Thoracic aorta (tissue), 2 donors: ENCODE results near the gene B3GALT2. TPM values are rescaled to one million over a fixed set of nuclear protein-coding genes. Genes with fewer than 3 reads are reported as not detected.
"Not testable (repeated sequence)": the region's sequence is repeated elsewhere in the genome, so short reads cannot be mapped to it uniquely, and the experiment has no call there.

ENCODE experiments used
- ATAC-seq: fragments of 150-250 bp; one replicate; pipeline ENCODE4 v1.8.0; 2017; ENCODE audit warnings: low read depth; ENCODE audit not compliant: insufficient number of reproducible peaks, low FRiP score
- DNase-seq: peaks from one replicate; pipeline ENCODE4 v3.0.0-alpha.2; 2020; ENCODE audit warnings: low spot score
- H3K27ac ChIP-seq, 2 donors: fragments of 200-600 bp; sonication (generic); 1 replicate in 1 of 2; 2 replicates in 1 of 2; pipeline ENCODE4 v1.5.1; 2016; ENCODE audit warnings: mild to moderate bottlenecking in 2 of 2, moderate library complexity in 2 of 2
- H3K27me3 ChIP-seq: fragments of 200-600 bp; sonication (generic); replicated peaks from 2 replicates; pipeline ENCODE4 v1.6.0; 2016; ENCODE audit warnings: mild to moderate bottlenecking; ENCODE audit not compliant: insufficient read depth
- H3K36me3 ChIP-seq: fragments of 200-600 bp; sonication (generic); one replicate; pipeline ENCODE4 v1.5.1; 2016
- H3K4me1 ChIP-seq, 2 donors: fragments of 200-600 bp; sonication (generic); 1 replicate in 1 of 2; 2 replicates in 1 of 2; pipeline versions ENCODE4 v1.5.1 to v1.6.0; 2016; ENCODE audit warnings: low read depth in 2 of 2, mild to moderate bottlenecking in 1 of 2; ENCODE audit not compliant: control insufficient read depth in 1 of 2
- H3K4me3 ChIP-seq: fragments of 200-600 bp; sonication (generic); 2 replicates; pipeline ENCODE4 v1.5.1; 2016; ENCODE audit warnings: mild to moderate bottlenecking
- H3K9me3 ChIP-seq: fragments of 200-600 bp; sonication (generic); 2 replicates; pipeline ENCODE4 v1.5.1; 2016
- total RNA-seq, 2 donors: library from RNA; depleted of rRNA; stranded (reverse); fragments of >200 nt; gene quantifications; one replicate each; pipeline versions ENCODE4 v1.1.0 to v1.2.3, GENCODE V29; 2016
- TF ChIP-seq, protein P1 (sequence below): fragments of 200-600 bp; sonication (generic); IDR thresholded peaks from one replicate; pipeline ENCODE4 v1.5.1; 2019; ENCODE audit warnings: antibody characterized with exemption

Gene B3GALT2, protein sequence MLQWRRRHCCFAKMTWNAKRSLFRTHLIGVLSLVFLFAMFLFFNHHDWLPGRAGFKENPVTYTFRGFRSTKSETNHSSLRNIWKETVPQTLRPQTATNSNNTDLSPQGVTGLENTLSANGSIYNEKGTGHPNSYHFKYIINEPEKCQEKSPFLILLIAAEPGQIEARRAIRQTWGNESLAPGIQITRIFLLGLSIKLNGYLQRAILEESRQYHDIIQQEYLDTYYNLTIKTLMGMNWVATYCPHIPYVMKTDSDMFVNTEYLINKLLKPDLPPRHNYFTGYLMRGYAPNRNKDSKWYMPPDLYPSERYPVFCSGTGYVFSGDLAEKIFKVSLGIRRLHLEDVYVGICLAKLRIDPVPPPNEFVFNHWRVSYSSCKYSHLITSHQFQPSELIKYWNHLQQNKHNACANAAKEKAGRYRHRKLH
- under 1 TPM; 0.21 to 0.27 TPM for total RNA-seq

DNA sequence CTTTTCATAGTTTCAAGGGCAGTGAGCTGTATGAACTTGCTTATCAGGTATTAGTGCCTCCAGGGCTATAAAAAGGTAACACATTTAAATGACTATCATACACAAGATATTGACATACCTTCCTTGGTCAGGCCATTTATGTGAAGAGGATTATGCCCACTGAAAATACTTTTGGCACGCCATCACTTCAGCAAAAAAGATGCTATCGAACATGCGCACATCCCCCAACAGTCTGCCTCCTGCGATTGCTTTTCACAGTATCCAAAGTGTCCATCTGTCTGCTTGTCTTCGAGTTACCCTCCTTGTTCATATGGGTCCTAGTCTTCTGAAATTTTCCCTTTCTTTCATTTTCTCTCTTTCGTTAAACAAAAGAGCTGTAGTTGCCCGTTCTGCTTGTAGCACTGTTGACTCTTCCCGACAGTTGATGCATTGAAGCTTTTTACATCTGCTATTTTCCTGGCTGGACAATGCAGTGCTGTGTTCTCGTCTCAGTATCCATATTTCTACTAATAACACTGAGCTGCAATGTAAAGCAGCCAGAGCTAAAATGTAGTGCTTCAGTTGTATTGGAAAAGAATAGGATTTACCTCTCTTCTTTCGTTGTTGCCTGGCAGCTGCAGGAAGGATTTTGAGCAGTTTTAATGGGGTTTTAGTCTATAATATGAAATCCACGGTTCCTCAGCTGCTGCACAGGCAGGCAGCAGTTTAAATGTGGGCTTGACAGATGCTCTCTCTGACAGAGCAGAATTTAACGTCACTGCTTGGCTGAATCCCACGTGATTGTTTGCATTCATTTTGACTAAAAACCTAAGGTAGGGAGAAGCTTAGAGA lies at the start of gene B3GALT2:
Gene B3GALT2, minus strand, starts transcription at position 713 of the 831 bp plus-strand sequence. CDS start 5,051 bp downstream, outside the sequence.
- Histone ChIP-seq H3K4me1 (peaks cover 56 to 76% of the 10 kb centered on the region in 2 donors), H3K27ac (peak within 1 kb of the TSS; percentile 6 to 14), H3K36me3 (no peaks in the 10 kb centered on the region), H3K9me3 (no peaks in the 10 kb centered on the region), H3K27me3 (no peaks in the 10 kb centered on the region), H3K4me3 (peak within 1 kb of the TSS; percentile 59)
- TF ChIP-seq, protein P1, sequence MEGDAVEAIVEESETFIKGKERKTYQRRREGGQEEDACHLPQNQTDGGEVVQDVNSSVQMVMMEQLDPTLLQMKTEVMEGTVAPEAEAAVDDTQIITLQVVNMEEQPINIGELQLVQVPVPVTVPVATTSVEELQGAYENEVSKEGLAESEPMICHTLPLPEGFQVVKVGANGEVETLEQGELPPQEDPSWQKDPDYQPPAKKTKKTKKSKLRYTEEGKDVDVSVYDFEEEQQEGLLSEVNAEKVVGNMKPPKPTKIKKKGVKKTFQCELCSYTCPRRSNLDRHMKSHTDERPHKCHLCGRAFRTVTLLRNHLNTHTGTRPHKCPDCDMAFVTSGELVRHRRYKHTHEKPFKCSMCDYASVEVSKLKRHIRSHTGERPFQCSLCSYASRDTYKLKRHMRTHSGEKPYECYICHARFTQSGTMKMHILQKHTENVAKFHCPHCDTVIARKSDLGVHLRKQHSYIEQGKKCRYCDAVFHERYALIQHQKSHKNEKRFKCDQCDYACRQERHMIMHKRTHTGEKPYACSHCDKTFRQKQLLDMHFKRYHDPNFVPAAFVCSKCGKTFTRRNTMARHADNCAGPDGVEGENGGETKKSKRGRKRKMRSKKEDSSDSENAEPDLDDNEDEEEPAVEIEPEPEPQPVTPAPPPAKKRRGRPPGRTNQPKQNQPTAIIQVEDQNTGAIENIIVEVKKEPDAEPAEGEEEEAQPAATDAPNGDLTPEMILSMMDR = no peak
- DNase-seq (no peak), ATAC-seq (no peak)

DNA sequence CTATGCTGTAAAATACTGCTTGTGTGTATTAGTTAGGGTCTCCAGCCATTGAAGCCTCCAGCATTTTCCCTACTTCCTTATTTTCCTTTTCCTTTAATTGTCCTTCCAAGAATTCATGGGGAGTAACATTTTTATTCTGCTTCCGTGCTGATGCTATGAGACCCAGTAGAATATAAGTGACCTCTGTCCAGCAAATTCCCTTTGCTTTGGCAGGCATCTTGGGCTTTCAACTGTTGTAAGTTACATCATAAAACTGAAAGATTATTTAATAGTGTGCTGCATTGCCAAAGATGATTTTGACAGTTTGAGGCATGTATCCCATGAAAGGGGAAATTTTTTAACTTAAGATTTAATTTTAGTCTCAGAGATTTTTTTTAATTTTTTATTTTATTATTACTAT lies 48.1 kb upstream of the B3GALT2 start:
- H3K36me3 ChIP-seq = peaks cover 1% of the 10 kb centered on the region
- no peak overlapping the region for H3K4me3 ChIP-seq
- no peak for DNase-seq
- no peak overlapping the region for H3K27ac ChIP-seq
- no peaks in the 10 kb centered on the region for H3K4me1 ChIP-seq
- H3K9me3 ChIP-seq = no peaks in the 10 kb centered on the region
- TF ChIP-seq, protein P1 = no peak
- no peak for ATAC-seq
- no peaks in the 10 kb centered on the region for H3K27me3 ChIP-seq

DNA sequence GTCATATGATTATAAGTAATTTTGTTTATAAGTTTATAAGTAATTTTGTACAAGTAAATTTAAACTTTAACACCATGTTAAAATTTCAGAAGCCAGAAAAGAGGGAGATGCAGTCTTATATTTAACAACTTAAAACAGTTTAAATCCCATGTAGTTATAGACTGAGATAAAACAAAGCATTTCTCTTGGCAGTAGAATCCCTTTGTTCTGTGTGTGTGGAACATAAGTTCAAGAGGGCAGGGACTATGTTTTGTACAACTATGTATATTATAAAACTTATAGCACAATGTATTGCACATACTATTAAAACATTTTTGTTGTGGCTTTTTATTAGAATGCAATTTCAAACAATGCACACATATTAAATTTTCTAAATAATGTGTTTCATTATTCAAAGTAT lies 44.7 kb upstream of the B3GALT2 start:
- H3K9me3 ChIP-seq, H3K27me3 ChIP-seq, H3K36me3 ChIP-seq, H3K27ac ChIP-seq, H3K4me3 ChIP-seq, H3K4me1 ChIP-seq, ATAC-seq, DNase-seq: not testable (repeated sequence)

DNA sequence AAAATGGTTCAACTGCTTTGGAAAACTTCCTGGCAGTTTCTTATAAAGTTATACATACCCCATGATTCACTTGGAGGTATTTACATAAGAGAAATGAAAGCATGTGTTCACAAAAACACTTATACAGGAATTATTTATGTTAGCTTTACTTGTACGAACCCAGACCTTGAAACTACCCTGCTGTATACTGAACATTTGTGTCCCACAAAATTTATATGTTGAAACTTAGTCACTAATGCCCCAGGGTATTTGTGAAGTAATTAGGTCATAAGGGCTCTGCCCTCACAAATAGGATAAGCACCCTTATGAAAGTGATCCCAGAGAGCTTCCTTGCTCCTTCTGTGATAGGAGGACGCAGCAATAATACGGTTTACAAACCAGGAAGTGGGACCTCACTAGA lies 42.7 kb upstream of the B3GALT2 start:
- no peak overlapping the region for H3K4me3 ChIP-seq
- no peak overlapping the region for H3K27ac ChIP-seq
- H3K27me3 ChIP-seq = no peaks in the 10 kb centered on the region
- H3K36me3 ChIP-seq = peaks cover 4% of the 10 kb centered on the region
- ATAC-seq (no peak), DNase-seq (no peak)
- no peaks in the 10 kb centered on the region for H3K9me3 ChIP-seq
- H3K4me1 ChIP-seq = no peaks in the 10 kb centered on the region
- TF ChIP-seq, protein P1 = no peak

DNA sequence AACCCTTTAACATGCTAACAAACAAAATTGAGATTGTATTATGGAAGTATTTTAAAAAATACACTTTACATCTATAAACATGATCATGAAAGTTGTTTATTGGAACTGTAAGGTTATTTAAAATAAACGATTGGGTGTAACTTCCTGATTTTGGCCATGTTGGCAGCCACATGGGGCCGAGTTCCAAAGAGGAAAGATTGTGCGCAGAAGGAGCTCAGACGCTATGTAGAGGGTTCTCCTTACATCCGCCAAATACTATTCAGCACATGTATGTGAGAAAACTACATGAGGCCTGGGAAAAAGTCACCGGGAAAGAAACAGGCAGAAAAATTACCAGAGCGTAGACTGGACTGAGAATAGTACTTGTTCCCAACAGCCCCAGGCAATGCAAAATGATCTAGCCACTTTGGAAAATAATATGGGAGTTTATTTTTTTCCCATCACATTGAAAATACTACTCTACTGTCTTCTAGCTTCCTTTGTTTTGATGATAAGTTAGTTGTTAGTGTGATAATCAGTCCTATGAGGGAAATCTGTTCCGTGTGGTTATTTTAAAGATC lies 35.7 kb upstream of the B3GALT2 start:
- no peak overlapping the region for H3K4me3 ChIP-seq
- TF ChIP-seq, protein P1 = no peak
- no peaks in the 10 kb centered on the region for H3K36me3 ChIP-seq
- H3K27me3 ChIP-seq = no peaks in the 10 kb centered on the region
- no peak for DNase-seq
- no peak for ATAC-seq
- no peaks in the 10 kb centered on the region for H3K9me3 ChIP-seq
- no peaks in the 10 kb centered on the region for H3K4me1 ChIP-seq
- no peak overlapping the region for H3K27ac ChIP-seq
